Measurements from ENCODE around the gene LLGL2. TPM values are rescaled to one million over a fixed set of nuclear protein-coding genes. Genes with fewer than 3 reads are reported as not detected.

Gene LLGL2
- total RNA-seq, 1 donor from 2014 or later, result 90.6 TPM

GRCh38 chr17:75500419-75501216 is 24.9 kb upstream of the LLGL2 start:
- Mint-ChIP-seq H3K27ac (no peak overlapping the region), H3K9me3 (no peaks in the 10 kb centered on the region), H3K27me3 (no peaks in the 10 kb centered on the region), H3K4me3 (no peak overlapping the region), H3K36me3 (no peaks in the 10 kb centered on the region), H3K4me1 (ENCODE audit: unreplicated experiment) (no peaks in the 10 kb centered on the region)
- TF ChIP-seq CTCF (conservative IDR thresholded peaks at IDR 0.05), result no peak
- DNase-seq (ENCODE audit: extremely low spot score, unreplicated experiment), result no peak

GRCh38 chr17:75501378-75502071 is 24.0 kb upstream of the LLGL2 start:
- Mint-ChIP-seq H3K4me1 (ENCODE audit: unreplicated experiment) (no peaks in the 10 kb centered on the region), H3K27me3 (no peaks in the 10 kb centered on the region), H3K36me3 (no peaks in the 10 kb centered on the region), H3K4me3 (no peak overlapping the region), H3K9me3 (no peaks in the 10 kb centered on the region), H3K27ac (no peak overlapping the region)
- TF ChIP-seq CTCF (conservative IDR thresholded peaks at IDR 0.05), result no peak
- DNase-seq (ENCODE audit: extremely low spot score, unreplicated experiment), result no peak

- no peaks in the 10 kb centered on the region for H3K9me3 Mint-ChIP-seq
- H3K4me3 Mint-ChIP-seq, result no peak overlapping the region
- DNase-seq (ENCODE audit: extremely low spot score, unreplicated experiment), result no peak
- H3K36me3 Mint-ChIP-seq, result no peaks in the 10 kb centered on the region
- H3K4me1 Mint-ChIP-seq (ENCODE audit: unreplicated experiment), result no peaks in the 10 kb centered on the region
- H3K27me3 Mint-ChIP-seq, result no peaks in the 10 kb centered on the region
- H3K27ac Mint-ChIP-seq, result no peak overlapping the region
- TF ChIP-seq CTCF (conservative IDR thresholded peaks at IDR 0.05), result no peak
Observed at GRCh38 chr17:75502072-75502720, 23.3 kb upstream of the LLGL2 start.

GRCh38 chr17:75502721-75503329 is 22.7 kb upstream of the LLGL2 start:
- H3K9me3 Mint-ChIP-seq, result no peaks in the 10 kb centered on the region
- H3K4me1 Mint-ChIP-seq (ENCODE audit: unreplicated experiment), result no peaks in the 10 kb centered on the region
- TF ChIP-seq CTCF (conservative IDR thresholded peaks at IDR 0.05), result no peak
- no peak overlapping the region for H3K4me3 Mint-ChIP-seq
- H3K36me3 Mint-ChIP-seq, result no peaks in the 10 kb centered on the region
- H3K27me3 Mint-ChIP-seq, result no peaks in the 10 kb centered on the region
- no peak for DNase-seq (ENCODE audit: extremely low spot score, unreplicated experiment)
- no peak overlapping the region for H3K27ac Mint-ChIP-seq

- no peaks in the 10 kb centered on the region for H3K36me3 Mint-ChIP-seq
- no peak for DNase-seq (ENCODE audit: extremely low spot score, unreplicated experiment)
- H3K27ac Mint-ChIP-seq, result no peak overlapping the region
- no peak for TF ChIP-seq CTCF (conservative IDR thresholded peaks at IDR 0.05)
- no peaks in the 10 kb centered on the region for H3K27me3 Mint-ChIP-seq
- no peaks in the 10 kb centered on the region for H3K4me1 Mint-ChIP-seq (ENCODE audit: unreplicated experiment)
- no peak overlapping the region for H3K4me3 Mint-ChIP-seq
- H3K9me3 Mint-ChIP-seq, result no peaks in the 10 kb centered on the region
Observed at GRCh38 chr17:75503337-75503950, 22.1 kb upstream of the LLGL2 start.

Measured in type B pancreatic cell (in vitro differentiated cells).